GM15510 (cell line): ENCODE results near the gene CELA2A.

Experiments
- POLR2A ChIP-seq: IDR thresholded peaks from 3 replicates; pipeline ENCODE4 v1.6.1; 2011; ENCODE audit warnings: borderline replicate concordance; ENCODE audit not compliant: insufficient read length; ENCODE audit errors: extremely low read depth

CELA2A gene

DNA sequence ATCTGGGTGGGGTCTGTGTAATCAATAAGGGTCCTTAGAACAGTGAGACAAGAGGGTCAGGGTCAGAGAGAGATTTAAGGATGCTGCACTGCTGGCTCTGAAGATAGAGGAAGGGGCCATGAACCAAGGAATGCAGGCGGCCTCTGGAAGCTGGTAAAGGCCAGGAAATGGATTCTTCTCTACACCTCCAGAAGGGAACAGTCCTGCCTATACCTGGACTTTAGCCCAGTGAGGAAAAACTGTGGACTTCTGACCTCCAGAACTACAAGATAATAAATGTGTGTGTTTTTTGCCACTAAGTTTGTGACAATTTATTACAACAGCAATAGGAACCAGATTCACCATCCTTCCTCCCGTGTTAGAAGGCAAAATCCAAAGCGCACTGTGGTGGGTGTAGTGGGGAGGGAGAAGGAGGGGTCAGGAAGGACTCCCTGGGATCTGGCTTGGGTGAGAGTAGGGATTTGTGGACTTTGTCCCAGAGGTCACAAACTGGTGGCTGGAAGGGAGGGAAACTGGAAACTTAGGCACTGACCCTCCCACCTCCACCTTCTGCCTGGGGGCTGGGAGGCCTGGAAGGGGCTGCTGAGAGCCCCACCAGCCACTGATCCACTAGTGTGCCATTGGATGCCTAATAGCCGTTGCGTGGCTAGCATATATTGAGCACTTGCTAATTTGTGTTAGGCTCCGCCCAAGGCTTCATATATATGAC is 5.4 kb upstream of the CELA2A start:
- TF ChIP-seq POLR2A, result no peak

DNA sequence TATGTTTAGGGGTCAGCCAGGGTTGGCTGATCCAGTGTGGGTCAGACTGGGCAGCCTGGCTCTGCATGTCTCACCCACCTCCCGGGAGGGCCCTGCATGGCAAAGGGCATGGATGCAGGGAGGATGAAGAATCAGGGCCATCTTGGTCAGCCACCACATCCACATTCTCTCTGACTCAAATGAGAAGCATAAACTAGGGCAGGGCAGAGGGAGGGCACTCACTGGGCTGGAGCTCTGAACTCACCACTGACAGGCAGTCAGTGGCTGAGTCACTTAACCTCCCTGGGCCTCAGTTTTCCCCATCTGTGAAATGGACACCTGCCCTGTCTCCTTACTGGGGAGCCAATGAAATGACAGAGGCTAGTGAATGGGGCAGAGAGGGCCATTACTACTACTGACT is 4.3 kb upstream of the CELA2A start:
- TF ChIP-seq POLR2A, result no peak

- TF ChIP-seq POLR2A, result no peak
These were observed 3.5 kb upstream of the CELA2A start for GRCh38 chr1:15452866-15453571.

DNA sequence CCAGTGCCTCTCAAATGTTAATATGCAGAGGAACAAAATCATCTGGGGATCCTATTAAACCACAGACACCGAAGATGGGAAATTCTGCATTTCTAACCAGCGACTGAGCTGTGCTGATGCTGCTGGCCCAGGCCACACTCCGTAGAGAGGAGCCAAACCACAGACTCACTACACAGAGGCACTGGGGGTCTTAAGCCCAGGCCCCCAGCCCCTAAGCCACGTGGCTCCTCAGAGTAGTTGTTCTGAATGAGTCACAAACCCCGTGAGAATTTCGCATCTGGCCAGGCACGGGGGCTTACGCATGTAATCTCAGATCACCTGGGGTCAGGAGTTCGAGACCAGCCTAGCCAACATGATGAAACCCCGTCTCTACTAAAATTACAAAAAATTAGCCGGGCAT is 2.8 kb upstream of the CELA2A start:
- no peak for TF ChIP-seq POLR2A

DNA sequence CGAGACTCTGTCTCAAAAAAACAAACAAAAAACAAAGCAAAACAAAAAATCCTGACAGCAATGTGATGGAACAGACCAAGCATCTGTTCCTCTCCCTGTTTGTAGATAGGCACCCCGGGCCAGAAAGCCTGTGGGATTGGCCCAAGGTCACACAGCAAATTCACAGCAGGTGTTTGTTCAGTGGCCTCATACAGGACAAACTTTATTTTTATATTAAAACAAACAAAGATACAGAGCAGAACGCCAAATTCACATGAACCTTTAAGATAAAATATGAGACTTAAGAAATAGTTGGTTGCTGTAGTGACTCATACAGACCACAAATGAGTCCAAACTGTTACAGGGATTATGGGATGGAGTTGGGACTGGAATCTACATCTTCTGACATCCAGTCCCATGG is 2.3 kb upstream of the CELA2A start:
- no peak for TF ChIP-seq POLR2A

DNA sequence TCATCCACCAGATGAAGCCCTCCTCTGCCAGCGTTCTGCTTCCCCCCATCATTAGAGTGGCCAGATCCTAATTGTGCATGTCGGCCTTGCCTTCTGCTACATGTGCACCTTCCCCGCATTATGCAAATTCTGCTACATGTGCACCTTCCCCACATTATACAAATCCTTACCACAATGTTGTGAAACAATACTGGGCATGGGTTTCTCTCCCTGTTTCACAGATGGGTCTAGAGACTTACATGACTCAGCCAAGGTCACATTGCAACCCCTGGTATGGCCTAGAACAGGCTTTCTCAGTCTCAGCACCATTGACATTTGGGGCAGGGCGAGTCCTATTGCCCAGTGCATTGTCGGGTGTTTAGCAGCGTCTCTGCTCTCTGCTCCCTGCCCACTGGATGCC is 1.0 kb upstream of the CELA2A start:
- TF ChIP-seq POLR2A, result no peak

DNA sequence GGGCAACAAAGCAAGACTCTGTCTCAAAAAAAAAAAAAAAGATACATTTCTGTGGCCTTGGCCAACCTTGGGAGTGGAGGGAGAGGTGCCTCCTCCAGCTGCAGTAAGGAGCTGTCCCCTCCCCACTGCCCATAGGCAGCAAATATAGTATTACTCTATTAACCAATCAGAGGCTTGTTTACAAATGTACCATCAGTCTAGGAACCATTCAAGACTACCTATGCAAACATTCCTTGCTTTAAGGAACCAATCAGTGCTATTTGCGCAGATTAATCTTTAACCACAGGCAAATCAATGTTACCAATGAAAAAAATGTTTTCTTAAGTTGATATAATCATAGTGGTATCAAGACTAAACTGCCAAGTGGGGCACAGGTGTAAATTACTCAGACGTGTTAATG is 1.1 kb downstream of the CELA2A start:
- TF ChIP-seq POLR2A, result no peak

GRCh38 chr1:15459771-15460707 is 3.5 kb downstream of the CELA2A start:
- no peak for TF ChIP-seq POLR2A

DNA sequence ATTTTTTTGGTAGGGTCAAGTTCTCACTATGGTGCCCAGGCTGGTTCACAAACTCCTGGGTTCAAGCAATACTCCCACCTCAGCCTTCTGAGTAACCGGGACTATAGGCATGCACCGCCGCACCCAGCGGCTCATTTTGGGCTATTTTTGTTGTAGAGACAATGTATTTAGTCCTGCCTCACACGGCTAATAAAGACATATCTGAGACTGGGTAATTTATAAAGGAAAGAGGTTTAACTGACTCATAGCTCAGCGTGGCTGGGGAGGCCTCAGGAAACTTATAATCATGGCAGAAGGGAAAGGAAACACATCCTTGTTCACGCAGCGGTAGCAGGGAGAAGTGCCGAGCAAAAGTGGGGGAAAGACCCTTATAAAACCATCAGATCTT is 4.2 kb downstream of the CELA2A start:
- no peak for TF ChIP-seq POLR2A

DNA sequence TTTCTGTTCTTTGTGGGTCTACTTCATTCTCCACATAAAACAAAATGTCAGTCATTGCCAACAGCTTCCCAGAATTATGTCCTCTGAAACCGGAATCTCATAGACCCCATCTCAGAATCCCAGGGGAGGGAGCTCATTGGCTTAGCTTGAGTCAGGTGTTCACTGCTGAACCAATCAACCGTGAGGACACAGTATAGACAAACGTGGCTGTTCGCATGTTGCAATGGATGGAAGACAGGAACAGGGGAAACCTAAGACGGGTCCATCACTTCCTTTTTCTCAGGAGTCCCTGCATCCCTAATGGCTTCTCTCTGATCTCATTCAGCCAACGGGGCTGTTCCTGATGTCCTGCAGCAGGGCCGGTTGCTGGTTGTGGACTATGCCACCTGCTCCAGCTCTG is 9.1 kb downstream of the CELA2A start:
- no peak for TF ChIP-seq POLR2A

DNA sequence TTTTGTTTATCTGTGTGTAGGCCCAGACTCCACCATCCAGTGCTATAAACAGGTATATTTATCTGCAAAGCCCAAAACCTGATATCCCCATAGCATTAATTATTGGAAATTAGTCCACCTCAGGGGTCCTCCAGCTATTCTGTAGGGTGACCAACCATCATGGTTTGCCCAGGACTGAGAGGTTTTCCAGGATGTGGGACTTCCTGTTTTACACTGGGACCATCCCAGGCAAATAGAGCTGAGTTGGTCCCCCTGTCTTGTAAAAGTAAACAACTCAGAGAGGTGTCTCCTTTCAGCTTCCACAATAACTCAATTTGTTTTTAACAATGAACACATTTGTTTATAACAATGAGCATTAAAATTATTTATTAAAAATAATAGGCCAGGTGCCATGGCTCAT is 11.6 kb downstream of the CELA2A start:
- TF ChIP-seq POLR2A, result no peak

- TF ChIP-seq POLR2A, result no peak
These were observed 12.8 kb downstream of the CELA2A start for GRCh38 chr1:15469361-15469760.

DNA sequence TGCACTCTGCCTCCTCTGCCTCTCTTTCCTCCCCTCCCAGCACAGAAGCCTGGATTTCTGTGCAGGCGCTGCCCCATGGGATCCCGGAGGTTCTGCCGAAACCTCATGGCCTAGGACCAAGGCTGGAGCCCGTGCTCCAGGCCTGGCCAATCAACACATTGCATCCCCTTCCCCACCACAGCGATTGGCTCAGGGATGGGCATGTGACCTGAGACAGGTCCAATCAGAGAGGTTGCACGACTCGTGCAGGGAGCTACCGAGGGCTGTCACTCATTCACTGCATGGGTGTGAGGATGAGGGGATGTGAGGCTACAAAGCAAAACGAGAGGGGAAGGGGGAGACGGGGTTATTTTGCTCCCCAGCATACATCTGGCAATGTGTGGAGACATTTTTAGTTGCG is 16.1 kb downstream of the CELA2A start:
- TF ChIP-seq POLR2A, result no peak

DNA sequence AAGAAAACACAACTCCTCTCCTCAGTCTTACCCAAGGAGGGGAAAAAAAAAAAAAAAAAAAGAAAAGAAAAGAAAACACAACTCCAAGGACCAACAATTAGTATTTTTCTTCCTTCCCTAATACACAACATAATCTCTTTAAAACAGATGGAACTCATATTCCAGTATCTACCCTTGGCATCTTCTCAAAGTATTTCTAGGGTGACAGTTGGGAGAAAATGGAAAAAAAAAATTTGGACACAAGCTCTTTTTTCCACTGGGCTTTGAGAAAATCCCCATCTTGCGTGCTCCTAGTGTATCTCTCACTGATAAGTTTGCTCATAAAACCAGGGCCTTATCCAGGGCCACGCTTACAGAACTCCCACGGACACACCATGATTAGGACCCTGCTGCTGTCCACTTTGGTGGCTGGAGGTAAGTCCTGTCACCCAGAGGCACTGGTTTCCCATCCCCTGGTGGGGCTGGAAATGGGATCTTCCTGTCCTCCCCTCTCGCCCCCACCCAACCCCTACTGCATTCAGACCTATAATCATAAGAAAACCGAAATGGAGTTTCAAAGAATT is 19.3 kb downstream of the CELA2A start, which contains the start of gene CELA2B:
TSS of gene CELA2B (plus strand) at position 353 of the 563 bp plus-strand sequence. CDS start at position 375, 22 bp downstream.
- no peak for TF ChIP-seq POLR2A

DNA sequence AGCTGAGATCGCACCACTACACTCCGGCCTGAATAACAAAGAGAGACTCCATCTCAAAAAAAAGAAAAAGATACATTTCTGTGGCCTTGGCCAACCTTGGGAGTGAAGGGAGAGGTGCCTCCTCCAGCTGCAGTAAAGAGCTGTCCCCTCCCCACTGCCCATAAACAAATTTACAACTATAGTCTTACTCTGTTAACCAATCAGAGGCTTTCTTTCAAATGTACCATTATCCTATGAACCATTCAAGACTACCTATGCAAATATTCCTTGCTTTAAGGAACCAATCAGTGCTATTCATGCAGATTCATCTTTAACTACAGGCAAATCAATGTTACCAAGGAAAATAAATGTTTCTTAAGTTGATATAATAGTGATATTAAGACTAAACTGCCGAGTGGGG is 20.4 kb downstream of the CELA2A start:
- no peak for TF ChIP-seq POLR2A
